SK-N-SH (cell line): ENCODE results near the gene GALNT17. TPM values are rescaled to one million over a fixed set of nuclear protein-coding genes. Genes with fewer than 3 reads are reported as not detected.

Source experiments
- CTCF ChIA-PET: fragments of 300-600, 350-600 bp; formaldehyde crosslinking; extraction: SDS; loops from one replicate; lab custom pipeline; 2021; lab: Yijun Ruan, JAX
- POLR2A ChIA-PET: fragments of 350-600 bp; sonication (Branson Sonifier 250); formaldehyde crosslinking; extraction: SDS; loops from one replicate; lab custom pipeline; 2020; ENCODE audit warnings: antibody characterized with exemption, inconsistent platforms; lab: Yijun Ruan, JAX
- DNase-seq: peaks from one replicate; pipeline ENCODE4 v3.0.0; 2012
- H2AFZ ChIP-seq: fragments of 200-600 bp; sonication (generic); 2 replicates; pipeline ENCODE4 v1.8.1; 2016; ENCODE audit warnings: antibody characterized with exemption, mild to moderate bottlenecking, low read depth
- H3F3A ChIP-seq: fragments of 200-600 bp; sonication (generic); replicated peaks from 2 replicates; pipeline ENCODE3; 2016; ENCODE audit warnings: antibody characterized with exemption, mild to moderate bottlenecking; ENCODE audit not compliant: insufficient read depth
- H3K27ac ChIP-seq, 2 experiments: fragments of 200-500 bp in 1 of 2; fragments of 200-600 bp in 1 of 2; sonication (Bioruptor generic) in 1 of 2; sonication (generic), shearing (Covaris generic) in 1 of 2; 2 replicates each; pipeline versions ENCODE4 v1.5.1 to v1.6.1; 2014 to 2016; ENCODE audit warnings: low read depth in 2 of 2, inconsistent platforms in 1 of 2, low read length in 1 of 2, mild to moderate bottlenecking in 1 of 2, mixed read lengths in 1 of 2
- H3K27me3 ChIP-seq: fragments of 200-600 bp; sonication (generic), shearing (Covaris generic); 2 replicates; pipeline ENCODE4 v1.6.1; 2016; ENCODE audit warnings: mixed run types; ENCODE audit not compliant: insufficient read depth
- H3K36me3 ChIP-seq, 2 experiments: fragments of 200-500 bp in 1 of 2; fragments of 200-600 bp in 1 of 2; sonication (Bioruptor generic) in 1 of 2; sonication (generic) in 1 of 2; replicated peaks in 1 of 2; 2 replicates each; pipeline versions ENCODE3 to v1.5.1; 2014 to 2016; ENCODE audit warnings: low read length in 1 of 2, mild to moderate bottlenecking in 1 of 2; ENCODE audit not compliant: insufficient read depth in 2 of 2, control insufficient read depth in 1 of 2
- H3K4me1 ChIP-seq, 2 experiments: fragments of 200-500 bp in 1 of 2; fragments of 200-600 bp in 1 of 2; sonication (Bioruptor generic) in 1 of 2; sonication (generic), shearing (Covaris generic) in 1 of 2; 2 replicates each; pipeline versions ENCODE4 v1.5.1 to v1.6.1; 2014 to 2016; ENCODE audit warnings: low read depth in 1 of 2, low read length in 1 of 2, mixed run types in 1 of 2; ENCODE audit not compliant: insufficient read depth in 2 of 2, control insufficient read depth in 1 of 2
- H3K4me2 ChIP-seq: fragments of 200-600 bp; sonication (generic), shearing (Covaris generic); 2 replicates; pipeline ENCODE4 v1.6.1; 2017; ENCODE audit warnings: mixed run types
- H3K4me3 ChIP-seq, 2 experiments: fragments of 200-500 bp in 1 of 2; fragments of 200-600 bp in 1 of 2; sonication (Bioruptor generic) in 1 of 2; sonication (generic), shearing (Covaris generic) in 1 of 2; 2 replicates each; pipeline versions ENCODE4 v1.5.1 to v1.8.1; 2014 to 2016; ENCODE audit warnings: low read depth in 2 of 2, inconsistent platforms in 1 of 2, low read length in 1 of 2, mild to moderate bottlenecking in 1 of 2, mixed read lengths in 1 of 2, moderate library complexity in 1 of 2
- H3K79me2 ChIP-seq: fragments of 200-600 bp; sonication (generic); 2 replicates; pipeline ENCODE4 v1.8.1; 2017; ENCODE audit warnings: mild to moderate bottlenecking; ENCODE audit not compliant: insufficient read depth
- H3K9ac ChIP-seq: fragments of 200-600 bp; sonication (generic); 2 replicates; pipeline ENCODE4 v1.6.1; 2017; ENCODE audit warnings: mixed run types
- H3K9me2 ChIP-seq: fragments of 200-600 bp; sonication (generic); 2 replicates; pipeline ENCODE4 v1.6.1; 2017; ENCODE audit warnings: mixed run types
- H3K9me3 ChIP-seq: fragments of 200-600 bp; sonication (generic); 2 replicates; pipeline ENCODE4 v1.6.1; 2017; ENCODE audit warnings: mixed run types, mild to moderate bottlenecking, moderate library complexity
- H4K20me1 ChIP-seq: fragments of 200-600 bp; sonication (generic); 2 replicates; pipeline ENCODE4 v1.6.1; 2017; ENCODE audit warnings: mild to moderate bottlenecking, mixed run types; ENCODE audit not compliant: insufficient read depth
- CHD2 ChIP-seq: fragments of 150-350 bp; IDR thresholded peaks from 2 replicates; pipeline ENCODE4 v1.6.1; 2018; ENCODE audit warnings: low read length; ENCODE audit not compliant: partially characterized antibody
- CTCF ChIP-seq: fragments of 200-600 bp; sonication (generic); IDR thresholded peaks from 2 replicates; pipeline ENCODE4 v1.6.1; 2017; ENCODE audit warnings: antibody characterized with exemption, mild to moderate bottlenecking, moderate library complexity
- ELF1 ChIP-seq: IDR thresholded peaks from 2 replicates; pipeline ENCODE4 v1.4.0; 2012
- FOSL2 ChIP-seq: IDR thresholded peaks from 2 replicates; pipeline ENCODE4 v1.4.0; 2012; ENCODE audit warnings: low read depth, mild to moderate bottlenecking, moderate library complexity, borderline replicate concordance
- FOXJ3 ChIP-seq: sonication (generic); formaldehyde crosslinking; IDR thresholded peaks from 2 replicates; pipeline ENCODE4 v1.5.1; 2020; ENCODE audit warnings: mild to moderate bottlenecking, missing genetic modification reagents
- GABPA ChIP-seq: IDR thresholded peaks from 2 replicates; pipeline ENCODE4 v1.4.0; 2012; ENCODE audit warnings: low read depth, mild to moderate bottlenecking
- GATA2 ChIP-seq: sonication (generic); formaldehyde crosslinking; IDR thresholded peaks from 2 replicates; pipeline ENCODE4 v1.5.0; 2020; ENCODE audit warnings: mild to moderate bottlenecking, missing genetic modification reagents
- IRF3 ChIP-seq: fragments of 150-350 bp; IDR thresholded peaks from 2 replicates; pipeline ENCODE4 v1.6.1; 2016; ENCODE audit warnings: mild to moderate bottlenecking, low read depth, low read length
- JUND ChIP-seq: IDR thresholded peaks from 2 replicates; pipeline ENCODE4 v1.4.0; 2012
- MEF2A ChIP-seq: IDR thresholded peaks from 2 replicates; pipeline ENCODE4 v1.4.0; 2012; ENCODE audit warnings: low read depth, borderline replicate concordance
- MXI1 ChIP-seq: IDR thresholded peaks from 2 replicates; pipeline ENCODE4 v1.6.1; 2012; ENCODE audit warnings: mild to moderate bottlenecking, low read depth, low read length, improper control_type of control experiment
- NFIC ChIP-seq: IDR thresholded peaks from 2 replicates; pipeline ENCODE4 v1.4.0; 2012; ENCODE audit warnings: borderline replicate concordance
- NRF1 ChIP-seq: IDR thresholded peaks from 2 replicates; pipeline ENCODE4 v1.6.1; 2012; ENCODE audit warnings: low read depth, mild to moderate bottlenecking, low read length
- RAD21 ChIP-seq: IDR thresholded peaks from 2 replicates; pipeline ENCODE4 v1.6.1; 2012; ENCODE audit warnings: mild to moderate bottlenecking, low read length
- RFX5 ChIP-seq: IDR thresholded peaks from 2 replicates; pipeline ENCODE4 v1.6.1; 2012; ENCODE audit warnings: mild to moderate bottlenecking, improper control_type of control experiment, low read length
- SIN3A ChIP-seq: IDR thresholded peaks from 2 replicates; pipeline ENCODE4 v1.6.1; 2012; ENCODE audit warnings: low read depth, mild to moderate bottlenecking, low read length, moderate library complexity, borderline replicate concordance
- SMC3 ChIP-seq: IDR thresholded peaks from 2 replicates; pipeline ENCODE4 v1.6.1; 2012; ENCODE audit warnings: low read depth, low read length, improper control_type of control experiment
- TAF1 ChIP-seq: IDR thresholded peaks from 2 replicates; pipeline ENCODE4 v1.6.1; 2012; ENCODE audit warnings: low read depth, mild to moderate bottlenecking, low read length, moderate library complexity, borderline replicate concordance
- TCF12 ChIP-seq: IDR thresholded peaks from 2 replicates; pipeline ENCODE4 v1.4.0; 2012
- TEAD4 ChIP-seq: IDR thresholded peaks from 2 replicates; pipeline ENCODE4 v1.4.0; 2012; ENCODE audit warnings: mild to moderate bottlenecking, borderline replicate concordance; ENCODE audit not compliant: insufficient read depth
- USF1 ChIP-seq: IDR thresholded peaks from 2 replicates; pipeline ENCODE4 v1.4.0; 2012; ENCODE audit warnings: low read depth, borderline replicate concordance
- USF2 ChIP-seq: fragments of 150-350 bp; IDR thresholded peaks from 2 replicates; pipeline ENCODE4 v1.6.1; 2017; ENCODE audit warnings: antibody characterized with exemption, low read length, low read depth, borderline replicate concordance
- WGBS: methylation state at CpG from one replicate; pipeline ENCODE4 v1.1.6; 2017; ENCODE audit warnings: low lambda C conversion rate; 5-methylcytosine and 5-hydroxymethylcytosine counted together
- polyA plus RNA-seq, 3 experiments: library from polyadenylated mRNA; depleted of rRNA; stranded (reverse); fragments of >200 nt; gene quantifications; 2 replicates each; pipeline ENCODE4 v1.2.3, GENCODE V29; 2012

The GALNT17 gene
- polyA plus RNA-seq, 1 of the 3 experiments (the other 2 are of a cell fraction), result not detected

- no peak for TF ChIP-seq SIN3A
- TF ChIP-seq TEAD4, result no peak
These were observed 211.1 kb downstream of the GALNT17 start (continued) for GRCh38 chr7:71343039-71343438.

- H3K4me2 ChIP-seq, result no peak overlapping the region
- no peaks in the 10 kb centered on the region for H3K27me3 ChIP-seq
- no peaks in the 10 kb centered on the region for H3K36me3 ChIP-seq
- POLR2A ChIA-PET, result interaction anchor here (0.6 kb wide), 1 partner anchor 19 kb away, joined by 3 read pairs; no protein-coding TSS in a partner anchor
- no peaks in the 10 kb centered on the region for H3K9me2 ChIP-seq
- H3K79me2 ChIP-seq, result no peaks in the 10 kb centered on the region
- TF ChIP-seq GABPA, result no peak
- no peak for TF ChIP-seq RFX5
- no peak for TF ChIP-seq USF2
- TF ChIP-seq TAF1, result no peak
- no peak for TF ChIP-seq TCF12
- TF ChIP-seq NRF1, result no peak
- no peak for TF ChIP-seq SMC3
- TF ChIP-seq FOXJ3 (CRISPR knock-in tag), result no peak
- no peak for TF ChIP-seq GATA2 (CRISPR knock-in tag)
- no peak for TF ChIP-seq JUND
- no peak for TF ChIP-seq SIN3A
- TF ChIP-seq MEF2A, result no peak
- no peak for TF ChIP-seq CHD2
- no peak for TF ChIP-seq USF1
- 0% methylated on average over 1 of the region's 1 CpG for WGBS
- H3K9me3 ChIP-seq, result no peaks in the 10 kb centered on the region; the same call in 1 of the 2 replicates
- no peak overlapping the region for H2AFZ ChIP-seq
- H3K4me1 ChIP-seq, result no peaks in the 10 kb centered on the region
- H3K4me3 ChIP-seq, result no peak overlapping the region
- H4K20me1 ChIP-seq, result no peaks in the 10 kb centered on the region
- no peak for DNase-seq
- no peak overlapping the region for H3K27ac ChIP-seq
- no peak overlapping the region for H3K9ac ChIP-seq
- no peaks in the 10 kb centered on the region for H3F3A ChIP-seq
- CTCF ChIA-PET, result interaction anchor here (0.6 kb wide), 1 partner anchor 418 kb away, joined by 3 read pairs; no protein-coding TSS in a partner anchor
These were observed 211.9 kb downstream of the GALNT17 start for GRCh38 chr7:71343892-71344291.

- no peak overlapping the region for H3K27ac ChIP-seq
- DNase-seq, result no peak
- TF ChIP-seq SMC3 (no peak), NFIC (no peak), RAD21 (no peak), TCF12 (no peak), CTCF (no peak), SIN3A (no peak), ELF1 (no peak), NRF1 (no peak), JUND (no peak), MXI1 (no peak), FOSL2 (no peak), TEAD4 (no peak), IRF3 (no peak)
These were observed 213.4 kb downstream of the GALNT17 start for GRCh38 chr7:71345117-71345884.

More at GRCh38 chr7:71345117-71345884, 213.4 kb downstream of the GALNT17 start:
- Histone ChIP-seq H3K9ac (no peak overlapping the region), H4K20me1 (no peaks in the 10 kb centered on the region), H3K79me2 (no peaks in the 10 kb centered on the region), H3K9me3 (no peaks in the 10 kb centered on the region; the same call in 1 of the 2 replicates), H3K9me2 (no peaks in the 10 kb centered on the region), H3K27me3 (no peaks in the 10 kb centered on the region), H3K4me3 (no peak overlapping the region), H3F3A (no peaks in the 10 kb centered on the region), H2AFZ (no peak overlapping the region), H3K4me2 (no peak overlapping the region), H3K4me1 (no peaks in the 10 kb centered on the region), H3K36me3 (no peaks in the 10 kb centered on the region)
- POLR2A ChIA-PET, result no interaction called here
- CTCF ChIA-PET, result interaction anchor here (1.2 kb wide), 1 partner anchor 407 kb away, joined by 3 read pairs; no protein-coding TSS in a partner anchor
- WGBS, result 8% methylated on average over 9 of the region's 9 CpGs
